Measurements from ENCODE around the gene PODNL1. TPM values are rescaled to one million over a fixed set of nuclear protein-coding genes. Genes with fewer than 3 reads are reported as not detected.

Gene PODNL1
- total RNA-seq, 6 donors from 2014 or later: 1.5 to 4.3 (median 2.5) TPM

DNA sequence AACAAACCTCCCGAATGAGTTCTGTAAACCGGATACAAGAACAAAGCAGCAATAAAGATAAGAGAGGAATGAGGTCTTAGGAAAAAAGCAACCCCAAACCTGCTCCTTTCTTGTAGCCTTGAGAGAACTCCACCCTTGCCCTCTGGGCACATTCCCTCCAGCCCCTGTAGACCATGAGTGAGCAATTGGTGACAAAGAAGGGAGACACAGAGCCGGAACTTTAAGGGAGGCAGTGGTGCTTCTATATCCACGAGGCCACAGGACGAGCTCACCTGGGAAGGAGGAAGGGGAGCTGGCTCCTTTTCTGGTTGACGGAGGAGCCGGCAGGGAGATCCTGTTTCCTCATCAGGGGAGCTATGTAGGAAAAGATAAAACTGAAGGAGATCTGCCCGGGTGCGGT lies 45.3 kb downstream of the PODNL1 start:
- H3K4me3 ChIP-seq: no peak overlapping the region
- H3K4me1 ChIP-seq: no peaks in the 10 kb centered on the region
- TF ChIP-seq, protein P1, sequence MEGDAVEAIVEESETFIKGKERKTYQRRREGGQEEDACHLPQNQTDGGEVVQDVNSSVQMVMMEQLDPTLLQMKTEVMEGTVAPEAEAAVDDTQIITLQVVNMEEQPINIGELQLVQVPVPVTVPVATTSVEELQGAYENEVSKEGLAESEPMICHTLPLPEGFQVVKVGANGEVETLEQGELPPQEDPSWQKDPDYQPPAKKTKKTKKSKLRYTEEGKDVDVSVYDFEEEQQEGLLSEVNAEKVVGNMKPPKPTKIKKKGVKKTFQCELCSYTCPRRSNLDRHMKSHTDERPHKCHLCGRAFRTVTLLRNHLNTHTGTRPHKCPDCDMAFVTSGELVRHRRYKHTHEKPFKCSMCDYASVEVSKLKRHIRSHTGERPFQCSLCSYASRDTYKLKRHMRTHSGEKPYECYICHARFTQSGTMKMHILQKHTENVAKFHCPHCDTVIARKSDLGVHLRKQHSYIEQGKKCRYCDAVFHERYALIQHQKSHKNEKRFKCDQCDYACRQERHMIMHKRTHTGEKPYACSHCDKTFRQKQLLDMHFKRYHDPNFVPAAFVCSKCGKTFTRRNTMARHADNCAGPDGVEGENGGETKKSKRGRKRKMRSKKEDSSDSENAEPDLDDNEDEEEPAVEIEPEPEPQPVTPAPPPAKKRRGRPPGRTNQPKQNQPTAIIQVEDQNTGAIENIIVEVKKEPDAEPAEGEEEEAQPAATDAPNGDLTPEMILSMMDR (IDR thresholded peaks at IDR 0.05): no peak
- TF ChIP-seq EP300 (IDR thresholded peaks at IDR 0.05) (no peak), POLR2AphosphoS5 (IDR thresholded peaks at IDR 0.05) (no peak), POLR2A (IDR thresholded peaks at IDR 0.05) (no peak)

DNA sequence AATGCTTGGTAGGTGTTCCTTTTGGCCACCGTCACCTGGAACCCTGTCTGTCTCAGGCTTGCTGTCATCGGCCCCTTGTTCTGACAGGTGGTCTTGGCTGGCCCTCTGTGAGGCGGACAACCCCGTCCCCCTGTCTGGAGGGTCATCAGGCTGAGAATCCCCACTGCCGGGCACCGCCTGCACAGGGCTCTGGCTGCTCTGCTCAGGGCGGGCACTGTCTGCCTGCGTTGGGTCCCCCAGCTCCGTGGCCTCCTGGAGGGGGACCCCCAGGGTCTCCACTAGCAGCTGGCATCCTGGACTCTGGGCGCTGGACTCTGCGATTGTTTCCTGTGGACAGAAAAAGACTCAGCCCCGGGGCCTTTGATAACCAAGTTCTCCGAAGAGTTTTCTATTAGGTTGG lies 48.1 kb downstream of the PODNL1 start:
- no peak for TF ChIP-seq EP300 (IDR thresholded peaks at IDR 0.05)
- TF ChIP-seq, protein P1 (IDR thresholded peaks at IDR 0.05): no peak
- TF ChIP-seq POLR2AphosphoS5 (IDR thresholded peaks at IDR 0.05): no peak
- TF ChIP-seq POLR2A (IDR thresholded peaks at IDR 0.05): no peak
- Histone ChIP-seq H3K27me3 (no peaks in the 10 kb centered on the region), H3K36me3 (no peaks in the 10 kb centered on the region), H3K4me3 (no peak overlapping the region), H3K9me3 (no peaks in the 10 kb centered on the region), H3K27ac (no peak overlapping the region), H3K4me1 (no peaks in the 10 kb centered on the region)
- WGBS, 2 donors: 90 to 98% methylated on average over 8 to 12 of the region's 13 CpGs
- peak in 1 of 2 donors; percentile 8 for ATAC-seq (ENCODE audit: low FRiP score in 2 of 2)
- peak in 1 of 2 donors; percentile 73 for DNase-seq

More for the DNA sequence above, 45.3 kb downstream of the PODNL1 start:
- H3K36me3 ChIP-seq: no peaks in the 10 kb centered on the region
- 67 to 71% methylated on average over 9 of the region's 9 CpGs for WGBS, 2 donors
- H3K27me3 ChIP-seq: no peaks in the 10 kb centered on the region
- H3K27ac ChIP-seq: no peak overlapping the region
- DNase-seq (no peak), ATAC-seq (ENCODE audit: low FRiP score in 2 of 2) (no peak)
- H3K9me3 ChIP-seq: no peaks in the 10 kb centered on the region

- ATAC-seq (ENCODE audit: low FRiP score in 2 of 2) (no peak), DNase-seq (no peak)
- H3K27ac ChIP-seq: no peak overlapping the region
- no peaks in the 10 kb centered on the region for H3K27me3 ChIP-seq
- 88 to 91% methylated on average over 10 to 16 of the region's 16 CpGs for WGBS, 2 donors
- peaks cover 0 to 5% (median 2%) of the 10 kb centered on the region in 4 donors for H3K4me1 ChIP-seq
- H3K4me3 ChIP-seq: no peak overlapping the region
- H3K36me3 ChIP-seq: no peaks in the 10 kb centered on the region
- no peaks in the 10 kb centered on the region for H3K9me3 ChIP-seq
- TF ChIP-seq, protein P1 (IDR thresholded peaks at IDR 0.05): no peak
- TF ChIP-seq POLR2AphosphoS5 (IDR thresholded peaks at IDR 0.05) (no peak), EP300 (IDR thresholded peaks at IDR 0.05) (no peak), POLR2A (IDR thresholded peaks at IDR 0.05) (no peak)
These were observed 49.9 kb downstream of the PODNL1 start for GRCh38 chr19:13888281-13888680.

- Histone ChIP-seq H3K9me3 (no peaks in the 10 kb centered on the region), H3K4me3 (no peak overlapping the region), H3K27me3 (no peaks in the 10 kb centered on the region), H3K27ac (no peak overlapping the region), H3K36me3 (no peaks in the 10 kb centered on the region), H3K4me1 (peaks cover 0 to 11% (median 4%) of the 10 kb centered on the region in 4 donors)
- 82 to 83% methylated on average over 5 of the region's 5 CpGs for WGBS, 2 donors
- DNase-seq: no peak
- ATAC-seq (ENCODE audit: low FRiP score in 2 of 2): no peak
- TF ChIP-seq EP300 (IDR thresholded peaks at IDR 0.05) (no peak), POLR2AphosphoS5 (IDR thresholded peaks at IDR 0.05) (no peak), POLR2A (IDR thresholded peaks at IDR 0.05) (no peak)
These were observed 50.7 kb downstream of the PODNL1 start for GRCh38 chr19:13887517-13887916.

GRCh38 chr19:13887018-13887436 lies 51.2 kb downstream of the PODNL1 start:
- H3K4me3 ChIP-seq: no peak overlapping the region
- H3K9me3 ChIP-seq: no peaks in the 10 kb centered on the region
- TF ChIP-seq, protein P1 (IDR thresholded peaks at IDR 0.05): no peak
- TF ChIP-seq POLR2A (IDR thresholded peaks at IDR 0.05) (no peak), EP300 (IDR thresholded peaks at IDR 0.05) (no peak), POLR2AphosphoS5 (IDR thresholded peaks at IDR 0.05) (no peak)
- H3K27ac ChIP-seq: no peak overlapping the region
- 79 to 90% methylated on average over 10 to 11 of the region's 16 CpGs for WGBS, 2 donors
- ATAC-seq (ENCODE audit: low FRiP score in 2 of 2) (no peak), DNase-seq (no peak)
- no peaks in the 10 kb centered on the region for H3K36me3 ChIP-seq
- H3K4me1 ChIP-seq: peaks cover under 1 to 16% (median 8%) of the 10 kb centered on the region in 4 donors
- no peaks in the 10 kb centered on the region for H3K27me3 ChIP-seq

Measured in upper lobe of left lung (tissue), 6 donors.